ENCODE measurements around the gene CNTNAP5.
"Not testable (repeated sequence)": the region's sequence is repeated elsewhere in the genome, so short reads cannot be mapped to it uniquely, and the experiment has no call there.

The CNTNAP5 gene

DNA sequence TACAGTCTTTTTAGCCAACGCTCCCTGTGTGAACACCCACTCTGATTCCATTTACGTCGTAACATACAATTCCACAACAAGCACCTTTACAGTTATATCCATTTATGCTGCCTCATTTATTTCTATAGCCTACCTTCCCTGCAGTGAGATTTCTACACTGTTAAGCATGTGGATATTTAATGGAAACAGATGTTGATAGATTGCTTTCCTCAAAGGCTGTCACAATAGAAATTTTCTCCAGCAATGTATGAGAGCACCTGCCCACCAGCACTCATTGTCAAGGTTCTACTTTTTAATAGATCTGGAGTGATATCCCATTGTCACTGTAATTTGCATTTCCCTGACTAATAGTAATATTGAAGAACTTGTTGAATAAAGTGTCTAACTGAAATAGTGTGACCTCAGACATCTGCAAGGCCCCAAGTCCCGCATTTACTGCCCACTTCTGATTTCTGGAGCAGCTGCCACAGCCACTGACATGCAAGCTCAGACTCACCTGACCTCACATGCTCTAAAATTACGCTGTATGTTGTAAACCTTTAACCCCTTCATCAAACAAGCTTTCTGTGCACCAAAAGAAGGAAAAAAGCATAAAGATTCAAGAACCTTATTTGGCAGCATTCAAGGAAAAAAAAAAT lies 295.1 kb downstream of the CNTNAP5 start:
- DNase-seq (ENCODE audit: low read depth in 2 of 2) = no peak

DNA sequence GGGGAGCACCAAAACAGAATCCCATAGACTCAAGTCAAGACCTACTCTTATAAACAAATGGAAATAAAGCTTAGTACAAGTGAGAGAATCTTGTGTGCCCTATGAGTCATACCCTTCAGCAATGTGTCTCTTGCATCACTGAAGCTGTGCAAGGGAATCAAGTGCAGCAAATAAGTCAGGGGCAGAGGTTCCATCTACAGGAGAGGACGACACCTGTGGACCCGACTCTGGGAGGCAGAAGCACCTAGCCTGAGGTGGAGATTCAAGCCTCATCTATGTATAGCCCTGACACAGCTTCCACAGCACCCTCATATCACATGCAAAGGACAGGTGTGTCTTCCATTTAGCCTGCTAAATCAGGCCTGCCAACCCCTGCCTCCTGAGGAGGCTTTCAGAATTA lies 298.2 kb downstream of the CNTNAP5 start:
- DNase-seq (ENCODE audit: low read depth in 2 of 2) = no peak

DNA sequence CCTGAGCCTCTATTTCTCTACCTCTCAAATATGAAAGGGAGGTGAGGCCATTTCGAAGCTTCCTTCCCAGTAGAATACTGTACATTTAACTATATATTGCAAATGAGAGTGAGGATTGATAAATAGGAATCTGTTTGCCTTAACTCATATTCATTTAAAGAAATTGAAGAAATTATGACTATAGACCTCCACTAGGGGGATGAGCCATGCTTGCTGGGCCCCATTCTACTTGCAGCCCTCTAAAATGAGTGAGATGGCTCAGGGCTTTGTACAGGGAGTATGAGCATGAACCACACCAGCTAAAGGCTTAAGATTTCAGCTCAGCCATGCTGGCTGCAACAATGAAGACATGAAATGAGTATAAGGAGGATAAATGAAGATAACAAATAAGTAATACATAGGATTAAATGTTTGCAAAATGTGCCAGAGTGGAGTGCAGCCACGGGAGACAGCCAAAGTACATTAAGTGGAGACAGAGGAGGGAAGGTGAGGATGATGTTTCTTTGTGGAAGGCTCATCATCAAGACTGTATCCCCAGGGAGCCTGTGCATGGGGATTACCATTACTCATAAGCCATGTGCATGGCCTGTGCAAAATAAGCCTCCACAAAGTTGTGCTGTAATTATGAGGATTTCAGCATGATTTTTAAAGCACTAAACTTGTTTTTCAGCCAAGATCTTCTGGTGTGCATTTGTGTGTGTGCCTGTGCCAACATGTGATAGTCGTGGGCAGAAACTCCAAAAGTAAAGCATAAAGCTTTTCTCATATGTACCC lies 300.8 kb downstream of the CNTNAP5 start:
- no peak for DNase-seq (ENCODE audit: low read depth in 2 of 2)

DNA sequence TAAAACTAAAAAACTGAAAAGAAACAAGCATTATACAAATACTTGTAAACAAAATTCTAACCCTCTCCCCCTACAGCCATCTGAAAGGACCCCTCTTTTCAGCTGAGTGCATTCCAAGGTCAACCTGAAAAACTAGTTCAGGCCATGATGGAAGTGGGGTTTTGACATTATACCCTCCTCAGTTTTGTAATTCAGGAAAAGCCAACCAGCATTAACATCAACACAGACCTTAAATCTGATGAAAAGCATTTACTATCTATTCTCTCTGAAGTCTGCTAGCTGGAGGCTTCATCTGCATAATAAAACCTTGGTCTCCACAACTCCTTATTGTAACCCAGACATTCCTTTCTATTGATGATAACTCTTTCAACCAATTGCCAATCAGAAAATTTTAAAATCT lies 302.2 kb downstream of the CNTNAP5 start:
- no peak for DNase-seq (ENCODE audit: low read depth in 2 of 2)

DNA sequence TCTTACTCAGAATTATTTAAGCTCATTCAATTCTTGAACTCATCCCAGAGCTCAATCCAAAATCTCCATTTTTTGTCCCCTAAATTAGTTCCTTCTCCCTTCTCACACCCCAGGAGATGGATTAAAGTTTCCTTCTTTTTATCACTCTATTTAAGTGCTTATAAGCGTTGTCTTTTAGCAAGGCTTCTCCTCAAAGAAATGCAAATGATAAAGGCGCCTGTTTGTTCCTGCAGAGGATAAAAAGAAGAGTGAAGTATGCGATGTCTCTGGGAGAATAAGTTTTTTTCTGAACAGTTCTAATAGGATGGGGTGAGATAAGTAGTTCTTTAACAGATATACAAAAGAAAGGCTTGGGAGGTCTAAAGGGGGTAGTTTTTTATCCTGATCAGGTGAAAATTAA lies 303.3 kb downstream of the CNTNAP5 start:
- no peak for DNase-seq (ENCODE audit: low read depth in 2 of 2)

DNA sequence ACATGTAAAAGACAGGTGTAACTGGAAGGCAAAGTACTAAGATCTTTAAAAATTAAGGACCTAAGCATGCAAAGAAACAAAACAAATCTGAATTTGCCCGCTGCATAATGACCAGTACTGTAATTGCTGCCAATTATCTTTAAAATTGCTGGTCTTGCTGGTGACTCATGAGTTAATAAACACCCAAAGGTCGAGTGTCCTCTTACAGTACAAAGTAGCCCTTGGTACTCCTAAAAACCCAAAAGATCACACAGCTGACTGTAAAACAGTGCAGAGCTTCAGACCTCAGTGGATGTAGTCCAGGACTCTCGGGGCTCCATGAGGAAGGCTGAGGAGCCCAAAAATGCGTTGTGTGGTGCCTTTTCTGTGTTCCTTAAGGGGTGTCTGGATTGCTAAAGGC lies 308.7 kb downstream of the CNTNAP5 start:
- no peak for DNase-seq (ENCODE audit: low read depth in 2 of 2)

DNA sequence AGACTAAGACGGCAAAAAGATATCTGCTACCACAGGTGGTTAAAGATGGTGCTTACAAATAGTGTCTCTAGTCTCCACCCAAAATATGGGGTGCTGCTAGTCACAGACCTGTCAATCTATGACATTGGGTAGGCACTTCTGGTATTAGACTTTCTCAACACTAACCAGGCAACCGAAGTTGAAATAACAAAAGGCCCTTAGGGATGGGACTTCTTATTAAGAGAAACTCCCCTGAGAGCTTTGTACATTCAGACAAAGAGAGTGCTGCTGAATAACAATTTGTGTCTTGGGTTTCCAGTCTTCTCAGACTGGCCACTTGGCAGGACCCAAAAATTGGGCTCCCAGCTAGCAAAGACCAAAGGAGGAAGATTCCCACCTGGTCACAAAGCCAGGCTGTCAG lies 310.0 kb downstream of the CNTNAP5 start:
- DNase-seq (ENCODE audit: low read depth in 2 of 2) = no peak

DNA sequence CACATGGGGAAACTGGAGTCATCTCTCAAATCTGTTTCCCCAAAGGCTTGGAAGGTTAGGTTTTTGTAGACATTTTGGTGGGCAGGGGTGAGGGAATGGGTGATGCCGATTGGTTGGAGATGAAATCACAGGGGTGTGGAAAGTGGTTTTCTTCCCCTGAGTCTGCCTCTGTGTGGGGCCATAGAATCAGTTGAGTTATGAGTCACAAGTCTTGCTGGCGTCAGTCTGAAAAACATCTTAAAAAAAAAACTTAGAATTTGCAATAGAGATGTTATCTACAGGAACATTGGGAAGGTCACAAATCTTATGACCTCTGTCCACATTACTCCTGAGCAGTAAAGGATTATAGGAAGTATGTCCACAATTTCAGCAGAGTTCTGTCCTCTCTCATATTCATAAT lies 314.6 kb downstream of the CNTNAP5 start:
- peak in 1 of 2 experiments; percentile 10 for DNase-seq (ENCODE audit: low read depth in 2 of 2)

DNA sequence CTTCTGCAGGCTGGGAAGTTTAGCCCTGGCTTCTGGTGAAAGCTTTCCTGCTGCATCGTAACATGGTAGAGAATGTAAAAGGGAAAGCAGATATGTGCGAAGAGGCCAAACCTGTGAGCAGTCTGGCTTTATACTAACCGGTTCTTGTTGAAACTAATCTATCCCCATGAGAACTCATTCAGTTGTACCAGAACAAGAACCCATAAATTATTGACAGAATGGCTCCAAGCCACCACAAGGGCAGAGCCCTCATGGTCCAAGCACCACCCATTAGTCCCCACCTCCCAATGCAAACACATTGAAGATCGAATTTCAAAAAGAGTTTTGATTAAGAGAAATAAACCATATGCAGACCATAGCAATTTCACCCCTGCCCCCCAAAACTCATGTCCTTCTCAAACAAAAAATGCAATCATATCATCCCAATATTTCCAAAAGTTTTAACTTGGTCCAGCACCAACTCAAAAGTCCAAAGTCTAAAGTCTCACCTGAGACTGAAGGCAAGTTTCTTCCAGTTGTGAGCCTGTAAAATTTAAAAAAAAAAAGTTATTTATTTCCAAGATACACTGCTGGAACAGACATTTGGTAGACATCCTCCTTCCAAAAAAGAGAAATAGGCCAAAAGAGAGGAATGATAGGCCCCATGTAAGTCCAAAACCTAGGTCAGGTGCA lies 318.9 kb downstream of the CNTNAP5 start:
- DNase-seq (ENCODE audit: low read depth in 2 of 2) = no peak

DNA sequence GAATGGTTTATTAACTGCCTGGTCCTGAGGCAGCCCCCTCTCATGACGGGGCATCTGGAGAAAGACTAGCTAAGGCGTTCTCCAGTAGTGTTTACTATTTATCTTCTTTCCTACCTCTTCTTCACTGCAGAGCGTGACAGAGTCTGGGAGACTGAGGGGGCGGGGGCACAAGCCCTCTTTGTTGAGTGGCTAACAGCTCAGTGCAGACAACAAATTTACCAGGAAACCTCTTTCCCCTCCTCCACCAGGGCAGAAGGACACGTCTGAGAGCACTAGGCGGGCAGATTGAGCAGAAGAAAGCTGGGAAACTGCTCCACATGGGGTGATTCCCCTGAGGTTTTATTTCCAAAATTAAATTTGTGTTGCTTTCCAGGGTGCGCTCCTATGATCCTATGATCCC lies 322.1 kb downstream of the CNTNAP5 start:
- no peak for DNase-seq (ENCODE audit: low read depth in 2 of 2)

DNA sequence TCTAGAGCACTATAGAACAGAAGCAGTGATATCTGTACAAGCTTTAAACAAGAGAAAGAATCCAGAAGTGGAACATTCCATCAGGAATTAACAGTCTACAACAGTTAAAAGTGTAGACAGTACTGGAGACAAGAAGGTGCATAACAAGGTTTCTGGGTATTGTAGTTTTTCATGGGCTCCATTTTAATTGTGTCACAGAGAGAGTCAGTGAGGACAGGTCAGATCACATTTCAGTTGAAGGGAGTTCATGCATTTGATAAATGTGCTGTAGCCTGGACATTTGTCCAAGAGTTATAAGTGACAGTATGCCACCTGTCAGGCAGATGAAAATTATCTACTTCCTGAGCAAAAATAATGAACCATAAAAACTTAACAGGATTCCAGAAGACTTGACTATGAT lies 328.6 kb downstream of the CNTNAP5 start:
- DNase-seq (ENCODE audit: low read depth in 2 of 2) = no peak

DNA sequence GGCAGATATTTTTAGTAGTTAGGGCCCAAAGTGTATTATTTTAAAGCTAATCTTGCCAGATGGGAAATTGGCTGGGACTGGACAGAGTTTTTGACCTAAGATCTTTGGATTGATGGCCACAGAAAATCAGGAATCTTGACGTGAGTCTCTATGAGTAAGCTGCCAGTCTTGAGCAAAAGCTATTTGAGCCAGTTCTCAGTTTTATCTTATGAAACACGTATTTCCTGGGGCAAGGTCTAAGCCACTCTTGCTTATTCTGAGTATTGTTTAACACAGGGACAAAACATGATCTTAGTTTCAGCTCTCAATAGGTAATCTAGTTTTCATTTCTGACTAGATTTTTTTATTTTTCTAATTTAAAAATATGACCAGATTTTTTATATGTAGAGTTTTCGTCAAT lies 329.4 kb downstream of the CNTNAP5 start:
- DNase-seq (ENCODE audit: low read depth in 2 of 2) = no peak

DNA sequence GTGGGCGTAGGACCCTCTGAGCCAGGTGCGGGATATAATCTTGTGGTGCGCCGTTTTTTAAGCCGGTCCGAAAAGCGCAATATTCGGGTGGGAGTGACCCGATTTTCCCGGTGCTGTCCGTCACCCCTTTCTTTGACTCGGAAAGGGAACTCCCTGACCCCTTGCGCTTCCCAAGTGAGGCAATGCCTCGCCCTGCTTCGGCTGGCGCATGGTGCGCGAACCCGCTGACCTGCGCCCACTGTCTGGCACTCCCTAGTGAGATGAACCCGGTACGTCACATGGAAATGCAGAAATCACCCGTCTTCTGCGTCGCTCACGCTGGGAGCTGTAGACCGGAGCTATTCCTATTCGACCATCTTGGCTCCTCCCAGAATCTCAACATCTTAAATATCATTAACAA lies 336.9 kb downstream of the CNTNAP5 start:
- not testable (repeated sequence) for DNase-seq (ENCODE audit: low read depth in 2 of 2)

DNA sequence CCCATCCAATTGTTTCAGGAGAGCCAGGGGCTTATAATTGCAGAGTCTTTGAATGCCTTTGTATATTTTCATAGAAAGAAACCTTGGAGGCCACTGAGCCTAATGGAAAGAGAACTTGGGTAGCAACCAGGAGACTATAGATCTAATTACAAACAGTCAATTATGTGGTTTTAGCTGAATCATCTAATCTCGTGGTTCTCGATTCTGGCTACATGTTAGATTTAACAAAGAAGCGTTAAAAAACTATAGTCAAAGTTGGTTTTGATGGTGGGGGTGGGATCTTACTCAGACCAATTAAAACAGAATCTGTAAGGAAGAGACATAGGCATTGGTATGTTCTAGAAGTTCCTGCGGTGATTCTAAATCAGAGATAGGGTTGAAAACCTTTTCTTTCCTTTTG lies 344.1 kb downstream of the CNTNAP5 start:
- DNase-seq (ENCODE audit: low read depth in 2 of 2) = no peak

DNA sequence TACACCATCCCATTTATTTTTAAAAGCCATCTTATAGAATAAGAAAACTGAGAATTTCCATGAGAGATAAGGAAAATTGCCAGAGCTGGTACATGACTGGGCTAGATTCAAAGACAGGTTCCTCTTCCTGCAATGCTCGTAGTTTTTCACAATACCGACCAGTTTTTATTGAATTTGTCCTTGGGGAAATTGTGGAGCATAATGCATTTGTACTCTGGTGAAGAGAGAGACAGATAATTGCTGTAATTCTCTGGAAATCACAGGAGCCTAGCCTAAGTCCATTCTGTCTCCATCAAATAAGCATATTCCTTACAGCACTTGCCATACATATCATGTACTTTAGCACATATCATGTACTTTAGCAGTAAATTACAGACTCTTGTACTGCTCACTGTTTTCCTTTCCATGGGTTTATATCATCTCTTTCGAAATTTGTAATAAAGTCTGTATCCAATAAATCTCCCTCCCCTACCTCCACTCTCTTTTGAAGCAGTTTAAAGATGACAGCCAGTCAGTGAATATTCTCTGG lies 355.2 kb downstream of the CNTNAP5 start:
- no peak for DNase-seq (ENCODE audit: low read depth in 2 of 2)

DNA sequence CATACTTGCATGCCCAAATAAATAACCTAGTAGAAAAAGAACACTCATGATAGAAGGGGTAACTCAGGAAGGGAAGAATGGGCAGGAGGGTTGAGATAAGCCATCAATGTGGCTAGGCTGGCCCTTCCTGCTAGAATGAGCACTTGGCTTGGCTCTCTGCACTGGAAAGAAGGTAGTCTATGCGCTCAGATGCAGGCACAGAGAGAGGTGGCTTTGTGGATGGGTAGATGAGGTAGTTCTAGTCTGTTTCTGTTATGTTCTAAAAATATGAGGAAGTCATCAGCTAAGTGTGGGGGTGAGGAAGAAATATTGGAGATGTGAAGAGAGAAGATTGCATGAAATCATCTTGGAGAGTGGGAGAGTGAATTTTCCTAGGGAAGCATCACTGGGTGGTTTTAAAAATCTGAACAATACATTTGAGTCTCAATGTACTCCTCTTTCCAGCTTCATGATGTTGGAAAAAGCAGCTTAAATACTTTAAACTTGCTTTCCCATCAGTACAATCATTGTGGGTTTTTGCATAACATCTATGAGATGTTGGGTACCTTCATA lies 357.1 kb downstream of the CNTNAP5 start:
- no peak for DNase-seq (ENCODE audit: low read depth in 2 of 2)

DNA sequence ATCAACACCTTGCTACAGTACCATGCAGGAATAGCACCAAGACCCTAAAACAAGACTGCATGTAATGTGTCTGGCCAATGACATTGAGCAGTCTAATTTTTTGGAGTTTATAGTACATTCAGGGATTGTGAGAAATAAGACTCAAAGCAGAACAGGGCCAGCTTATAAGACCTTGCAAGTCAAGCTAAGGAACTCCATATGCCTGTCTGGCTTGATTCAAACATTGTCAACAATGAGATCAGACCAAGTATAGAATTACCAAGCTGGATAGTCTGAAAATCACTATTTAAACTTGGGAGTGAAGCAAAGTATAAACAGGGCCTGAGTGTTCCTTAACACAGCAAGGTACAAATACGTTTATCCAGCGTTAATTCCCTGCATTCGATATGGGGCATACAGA lies 370.9 kb downstream of the CNTNAP5 start:
- no peak for DNase-seq (ENCODE audit: low read depth in 2 of 2)

DNA sequence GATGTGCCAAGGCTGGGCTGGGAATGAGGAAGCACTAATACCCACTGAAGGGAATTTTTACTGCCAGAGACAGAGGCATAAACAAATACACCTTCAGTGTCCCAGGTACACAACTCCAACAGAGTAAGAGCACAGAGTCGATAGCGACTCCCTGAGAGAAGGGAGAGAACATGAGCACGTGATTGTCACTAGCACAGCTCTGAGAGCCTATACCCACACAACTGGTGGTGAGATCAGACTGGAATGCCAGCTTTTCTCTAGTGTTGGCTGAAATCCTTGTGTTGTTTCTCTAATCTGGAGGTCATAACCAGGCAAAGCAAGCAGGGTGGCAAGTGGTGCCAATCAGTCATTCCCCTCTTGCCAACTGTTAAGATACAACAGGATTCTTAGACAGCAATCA lies 377.2 kb downstream of the CNTNAP5 start:
- no peak for DNase-seq (ENCODE audit: low read depth in 2 of 2)

DNA sequence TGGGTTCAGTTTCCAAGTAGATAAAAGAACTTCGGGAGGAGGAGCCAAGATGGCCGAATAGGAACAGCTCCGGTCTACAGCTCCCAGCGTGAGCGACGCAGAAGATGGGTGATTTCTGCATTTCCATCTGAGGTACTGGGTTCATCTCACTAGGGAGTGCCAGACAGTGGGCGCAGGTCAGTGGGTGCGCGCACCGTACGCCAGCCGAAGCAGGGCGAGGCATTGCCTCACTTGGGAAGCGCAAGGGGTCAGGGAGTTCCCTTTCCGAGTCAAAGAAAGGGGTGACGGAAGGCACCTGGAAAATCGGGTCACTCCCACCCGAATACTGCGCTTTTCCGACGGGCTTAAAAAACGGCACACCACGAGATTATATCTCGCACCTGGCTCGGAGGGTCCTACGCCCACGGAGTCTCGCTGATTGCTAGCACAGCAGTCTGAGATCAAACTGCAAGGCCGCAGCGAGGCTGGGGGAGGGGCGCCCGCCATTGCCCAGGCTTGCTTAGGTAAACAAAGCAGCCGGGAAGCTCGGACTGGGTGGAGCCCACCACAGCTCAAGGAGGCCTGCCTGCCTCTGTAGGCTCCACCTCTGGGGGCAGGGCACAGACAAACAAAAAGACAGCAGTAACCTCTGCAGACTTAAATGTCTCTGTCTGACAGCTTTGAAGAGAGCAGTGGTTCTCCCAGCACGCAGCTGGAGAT lies 382.9 kb downstream of the CNTNAP5 start:
- not testable (repeated sequence) for DNase-seq (ENCODE audit: low read depth in 2 of 2)

DNA sequence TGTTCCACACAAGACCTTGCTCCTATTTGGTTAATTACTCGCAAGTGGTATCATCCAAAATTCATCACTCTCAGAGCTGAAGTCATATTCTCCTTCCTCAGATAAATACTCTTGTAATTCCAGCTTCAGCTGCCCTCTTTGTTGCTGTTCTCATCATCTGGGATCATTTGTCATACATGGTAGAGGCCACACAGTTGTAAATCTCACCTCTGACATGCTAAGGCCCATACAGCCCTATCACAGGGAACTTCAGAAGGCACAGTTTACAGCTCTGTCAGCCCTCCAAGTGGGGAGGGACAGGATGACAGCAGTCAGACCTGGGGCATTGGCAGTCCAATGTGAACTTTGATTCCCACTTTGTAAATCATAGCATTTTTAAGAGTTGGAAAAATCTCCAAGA lies 399.0 kb downstream of the CNTNAP5 start:
- DNase-seq (ENCODE audit: low read depth in 2 of 2) = no peak

DNA sequence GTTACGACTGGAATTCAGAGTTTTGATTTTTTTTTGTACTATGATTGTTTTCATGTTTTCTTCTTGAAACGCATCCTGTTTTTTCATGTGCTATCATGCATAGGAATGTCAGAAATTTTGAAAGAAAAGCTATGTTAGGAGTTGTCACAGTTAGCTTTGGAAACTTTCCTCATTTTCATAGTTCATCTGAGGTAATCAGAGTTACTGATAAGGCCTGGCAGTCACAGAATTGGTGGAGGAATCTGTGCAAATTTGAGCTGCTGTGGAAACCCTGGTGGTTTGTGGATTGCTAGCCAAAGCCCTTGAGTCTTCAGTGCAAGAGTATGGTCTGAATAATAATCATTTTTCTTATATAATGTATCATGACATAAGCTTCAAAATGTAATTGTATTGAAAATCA lies 401.0 kb downstream of the CNTNAP5 start:
- DNase-seq (ENCODE audit: low read depth in 2 of 2) = no peak

DNA sequence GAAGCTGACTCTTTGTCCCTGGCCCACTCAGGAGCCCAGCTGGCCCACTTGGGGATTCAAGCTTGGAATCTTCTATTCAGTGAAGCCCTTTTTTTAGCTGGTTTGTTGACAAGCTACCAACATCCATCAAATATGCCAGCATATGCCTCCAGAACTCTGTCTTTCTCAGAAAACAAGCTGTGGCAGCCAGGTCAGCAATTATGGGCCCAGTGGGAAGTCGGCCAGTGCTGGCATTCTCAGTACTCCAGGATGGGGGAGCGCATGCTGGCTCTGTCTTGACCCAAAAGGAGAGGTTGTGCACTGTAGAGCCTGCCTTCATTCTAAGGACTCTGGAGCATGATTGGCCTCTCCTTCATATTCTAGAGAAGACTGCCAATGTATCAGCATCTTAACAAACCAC lies 401.5 kb downstream of the CNTNAP5 start:
- no peak for DNase-seq (ENCODE audit: low read depth in 2 of 2)

All from fibroblast of skin of left biceps (primary cell).